Activated CD8-positive, alpha-beta memory T cell treated with anti-CD3 and anti-CD28 coated beads, Interleukin-2, amount 50 U/mL, for 1 hour (primary cell): ENCODE data around the gene JAML.

Source experiments
- DNase-seq: peaks from one replicate; pipeline ENCODE4 v3.0.0-alpha.2; 2020; ENCODE audit errors: extremely low read depth

Gene JAML

DNA sequence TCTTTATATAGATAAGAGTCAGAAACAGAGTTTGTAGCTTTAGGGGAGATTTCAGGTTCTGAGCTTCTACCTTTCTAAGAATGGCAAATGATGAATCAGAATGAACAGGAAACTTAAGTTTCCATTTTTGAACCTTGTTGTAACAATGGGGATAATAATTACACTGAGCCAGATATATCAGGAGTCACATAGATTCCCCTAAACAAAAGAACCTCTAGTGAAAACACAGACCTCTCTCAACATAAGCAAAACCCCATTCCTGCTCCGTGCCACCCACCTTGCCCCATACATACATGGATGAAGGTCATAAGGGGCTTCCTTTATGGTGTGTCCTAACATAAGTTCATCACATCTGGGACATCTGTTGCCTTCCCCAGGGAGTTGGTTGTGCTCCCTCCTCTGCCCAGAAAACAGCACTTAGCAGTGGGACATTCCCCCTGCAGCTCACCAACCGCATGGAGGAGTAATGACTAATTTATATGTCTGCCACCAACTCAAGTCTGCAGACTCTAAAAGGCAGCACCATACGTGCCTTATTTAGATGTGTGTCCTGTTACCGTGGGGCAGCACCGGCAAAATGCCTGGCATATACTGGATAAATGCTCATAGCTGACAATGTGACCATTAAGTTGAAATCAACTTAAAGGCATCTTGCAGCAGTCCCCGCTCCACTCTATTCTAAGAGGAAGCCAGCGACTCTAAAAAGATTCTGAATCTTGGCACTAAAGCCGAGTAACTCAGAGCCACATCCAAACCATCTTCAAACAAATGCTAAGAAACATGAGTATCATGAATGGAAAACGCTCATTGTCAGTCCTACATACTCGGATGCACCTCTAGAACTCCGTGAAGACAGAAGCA is 8.0 kb downstream of the JAML start:
- DNase-seq, result no peak

DNA sequence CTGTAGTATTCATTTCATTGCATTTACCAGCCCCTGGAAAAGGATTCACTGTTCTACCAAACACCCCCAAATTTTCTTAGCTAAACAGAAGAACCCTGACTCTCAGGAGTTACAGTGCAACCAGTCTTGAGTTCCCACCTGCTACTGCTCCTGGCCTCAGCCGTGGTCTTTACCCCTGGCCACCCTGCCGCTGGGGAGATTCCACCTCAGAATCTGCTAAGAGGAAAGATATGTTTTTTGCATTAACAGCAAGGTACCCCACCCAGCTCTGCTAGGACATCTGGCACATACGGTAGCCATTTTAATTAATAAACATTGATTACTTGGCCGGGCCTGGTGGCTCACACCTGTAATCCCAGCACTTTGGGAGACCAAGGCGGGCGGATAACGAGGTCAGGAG is 9.0 kb downstream of the JAML start:
- no peak for DNase-seq

DNA sequence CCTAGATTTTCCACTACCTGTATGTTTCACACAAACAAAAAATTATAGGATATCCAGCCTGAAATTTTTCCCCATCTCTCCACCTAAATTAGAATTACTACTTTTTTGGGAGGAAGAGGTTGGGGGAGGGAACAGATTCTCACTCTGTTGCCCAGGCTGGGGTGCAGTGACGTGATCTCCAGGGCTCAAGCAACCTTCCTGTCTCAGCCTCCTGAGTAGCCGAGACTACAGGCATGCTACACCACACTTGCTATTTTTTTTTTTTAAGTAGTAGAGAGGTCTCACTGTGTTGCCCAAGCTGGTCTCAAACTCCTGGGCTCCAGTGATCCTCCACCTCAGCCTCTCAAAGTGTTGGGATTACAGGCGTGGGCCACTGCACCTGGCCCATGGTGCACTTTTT is 9.5 kb downstream of the JAML start:
- DNase-seq, result no peak

DNA sequence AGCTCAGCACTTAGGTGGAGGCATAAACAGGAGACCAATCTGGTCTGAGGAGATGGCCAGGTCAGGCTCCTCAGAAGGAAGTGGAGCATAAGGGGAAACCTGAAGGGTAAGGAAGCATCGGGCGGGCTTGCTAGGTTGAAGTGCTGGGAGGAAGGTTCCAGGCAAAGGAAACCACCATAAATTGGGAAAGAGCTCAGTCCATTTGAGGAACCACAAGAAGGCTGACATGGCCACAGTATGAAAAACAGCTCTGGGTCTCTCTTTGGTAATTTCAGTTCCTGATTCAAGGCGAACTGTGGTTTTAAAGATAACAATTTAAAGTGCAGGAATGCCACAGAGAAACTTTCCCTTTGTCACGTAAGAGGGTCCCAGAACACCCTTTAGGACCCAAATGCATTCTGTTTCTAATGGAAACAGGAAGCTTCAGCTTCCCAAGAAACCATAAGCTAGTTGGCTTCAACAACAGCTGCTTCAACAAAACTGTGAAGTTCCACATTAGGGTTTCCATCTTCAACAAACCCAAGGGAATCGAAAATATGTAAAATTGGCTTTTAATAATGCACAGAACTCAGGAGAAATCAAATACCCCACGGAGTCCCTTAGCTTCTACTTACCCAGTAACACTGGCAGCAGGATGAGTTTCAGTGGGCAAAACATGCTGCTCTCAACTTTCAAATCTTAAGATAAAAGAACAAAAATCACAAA is 10.4 kb downstream of the JAML start:
- no peak for DNase-seq

DNA sequence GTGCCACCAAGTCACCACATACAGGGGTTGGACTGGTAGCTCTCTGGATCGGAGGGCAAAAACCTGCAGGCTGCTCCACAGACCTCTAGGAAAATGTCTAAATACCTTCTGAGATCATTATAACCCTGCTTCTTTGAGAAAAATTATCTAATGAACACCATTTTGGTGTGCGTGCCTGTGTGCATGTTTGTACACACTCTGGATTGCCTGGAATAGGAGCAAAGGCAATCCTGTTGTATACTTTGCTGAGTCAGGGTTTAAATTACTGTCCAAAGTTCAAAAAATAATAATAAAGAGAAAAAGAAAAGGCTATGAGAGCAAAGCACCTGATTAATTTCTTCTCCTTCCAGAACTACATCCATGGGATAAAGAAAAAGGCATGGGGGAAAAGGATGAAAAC is 11.0 kb downstream of the JAML start:
- DNase-seq, result no peak

DNA sequence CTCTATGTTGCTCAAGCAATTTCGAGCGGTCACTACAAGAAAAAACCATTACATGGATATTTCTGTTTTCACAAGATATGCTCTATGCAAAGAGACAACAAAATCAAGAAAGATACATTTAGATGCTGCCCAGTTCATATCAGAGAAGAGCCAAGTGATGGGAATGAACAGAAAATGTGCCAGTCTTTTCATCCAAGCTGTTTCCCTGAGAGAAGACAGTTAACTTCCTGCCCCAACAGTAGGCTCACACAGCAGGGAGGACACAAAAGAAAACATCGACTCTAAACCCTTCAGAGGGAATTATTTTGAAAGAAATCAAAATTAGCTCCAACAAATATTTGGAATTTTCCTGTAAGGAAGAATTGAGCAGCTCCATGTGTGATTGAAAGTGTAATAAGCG is 11.6 kb downstream of the JAML start:
- DNase-seq, result no peak

DNA sequence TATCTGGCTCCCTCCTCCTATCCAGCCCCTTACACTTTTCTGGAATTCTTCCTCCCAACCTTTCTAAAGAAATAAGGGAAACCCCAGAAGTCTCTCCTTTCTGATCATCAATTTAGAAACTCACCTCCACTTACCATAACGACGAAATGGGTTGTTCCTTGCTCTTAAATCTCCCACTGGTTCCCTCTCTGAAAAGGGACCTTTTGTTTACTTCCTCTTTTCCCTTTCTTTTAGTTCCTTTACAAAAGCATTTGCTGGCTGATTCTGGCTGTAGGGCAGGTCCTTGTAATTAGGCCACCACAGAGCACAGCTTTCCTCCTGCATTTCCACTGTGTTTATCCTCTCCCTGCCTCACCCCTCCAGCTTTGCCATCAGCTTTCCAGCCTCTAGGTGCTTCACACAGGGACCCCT is 12.0 kb downstream of the JAML start:
- no peak for DNase-seq

DNA sequence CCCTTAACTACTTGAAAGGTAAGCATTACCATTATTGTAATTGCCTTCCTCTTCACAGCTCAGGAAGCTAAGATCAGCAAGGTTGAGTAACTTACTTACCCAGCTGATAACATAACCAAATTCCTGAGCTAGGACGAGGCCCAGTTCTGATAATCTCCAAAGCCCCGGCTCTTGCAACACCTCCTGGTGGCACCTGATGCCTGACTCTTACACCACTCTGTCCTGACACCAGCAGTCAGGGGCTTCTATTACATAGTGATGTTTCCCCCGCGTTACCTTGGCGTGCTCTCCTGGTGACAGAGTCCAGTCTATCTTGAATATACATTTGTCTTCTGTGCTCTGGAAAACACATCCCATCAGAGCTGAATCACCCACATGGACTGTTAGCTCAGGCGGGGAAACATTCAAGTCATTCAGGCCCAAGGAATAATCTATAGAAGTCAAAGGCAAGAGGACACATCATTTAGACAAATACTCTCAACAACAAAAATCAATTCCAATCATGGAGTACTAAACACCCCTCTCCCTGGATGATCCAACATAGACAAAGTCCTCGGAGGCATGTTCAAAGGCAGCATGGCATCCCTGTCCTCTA is 12.6 kb downstream of the JAML start:
- DNase-seq, result no peak

DNA sequence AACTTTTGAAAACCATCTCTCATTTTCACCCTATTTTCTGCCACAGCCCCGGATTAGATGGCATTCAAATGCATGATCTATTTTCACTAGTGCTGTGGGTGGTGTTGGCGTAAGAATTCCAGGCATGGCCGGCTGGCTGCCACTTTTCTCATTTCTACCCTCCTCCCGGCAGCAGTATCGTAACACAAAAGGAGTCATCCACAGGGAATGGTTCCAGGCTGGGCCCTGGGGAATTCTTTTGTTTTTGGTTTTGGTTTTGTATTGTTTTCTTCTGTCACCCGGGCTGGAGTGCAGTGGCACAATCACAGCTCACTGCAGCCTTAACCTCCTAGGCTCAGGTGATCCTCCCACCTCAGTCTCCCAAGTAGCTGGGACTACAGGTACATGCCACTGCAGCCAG is 13.8 kb downstream of the JAML start:
- DNase-seq, result no peak

DNA sequence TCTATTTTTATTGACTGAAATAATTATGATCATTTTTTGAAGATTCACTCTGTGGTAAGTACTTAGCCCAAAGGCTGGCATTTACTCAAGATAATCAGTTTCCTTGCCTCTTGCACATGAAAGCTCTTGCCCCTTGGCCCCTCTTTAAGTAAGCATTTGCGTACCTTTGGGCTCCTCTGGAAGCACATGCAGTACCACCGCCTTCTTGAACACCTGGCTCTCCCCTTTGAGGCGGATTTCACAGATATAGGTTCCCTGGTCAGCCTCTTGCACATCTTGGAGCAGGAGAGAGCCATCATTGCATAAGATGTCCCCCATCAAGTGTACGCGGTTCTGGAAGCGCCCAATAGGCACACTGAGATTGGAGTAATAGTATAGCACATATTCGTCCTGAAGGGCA is 14.5 kb downstream of the JAML start:
- DNase-seq, result no peak

DNA sequence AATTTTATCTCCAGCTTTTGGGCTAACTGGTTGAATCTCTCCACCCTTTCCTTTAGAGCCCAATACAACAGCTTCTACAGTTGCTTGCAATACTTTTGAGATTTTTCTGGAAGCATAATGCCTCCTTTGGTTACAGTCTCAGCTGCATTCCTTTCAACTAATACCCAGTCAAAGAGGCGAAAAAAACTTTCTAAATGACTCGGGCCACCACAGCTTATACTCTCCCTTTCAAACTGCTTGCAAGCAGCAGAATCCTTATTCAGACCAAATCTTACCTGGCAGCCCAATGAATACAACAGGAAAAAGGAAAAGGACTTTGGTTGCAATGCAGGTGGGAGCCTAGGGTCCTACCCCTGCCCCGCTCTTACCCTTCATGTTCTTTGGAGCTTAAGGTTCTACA is 15.8 kb downstream of the JAML start:
- DNase-seq, result no peak

DNA sequence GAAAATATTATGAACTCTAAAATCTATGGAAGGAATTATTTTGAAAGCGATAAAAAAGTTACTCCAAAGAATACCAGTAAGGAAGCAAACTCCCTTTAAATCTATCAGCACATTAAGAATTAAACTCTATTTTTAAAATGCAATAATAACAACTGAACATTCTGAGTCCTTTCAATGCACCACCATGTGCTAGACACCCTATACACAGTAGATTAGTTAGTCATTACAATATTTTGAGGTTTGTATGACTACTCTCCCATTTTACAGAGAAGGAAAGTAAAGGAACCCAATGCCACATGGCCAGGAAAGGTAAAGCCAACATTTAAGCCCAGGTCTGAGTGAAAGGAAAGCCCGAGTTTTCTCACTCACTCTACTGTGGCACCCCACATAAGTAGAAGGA is 17.7 kb downstream of the JAML start:
- DNase-seq, result no peak

DNA sequence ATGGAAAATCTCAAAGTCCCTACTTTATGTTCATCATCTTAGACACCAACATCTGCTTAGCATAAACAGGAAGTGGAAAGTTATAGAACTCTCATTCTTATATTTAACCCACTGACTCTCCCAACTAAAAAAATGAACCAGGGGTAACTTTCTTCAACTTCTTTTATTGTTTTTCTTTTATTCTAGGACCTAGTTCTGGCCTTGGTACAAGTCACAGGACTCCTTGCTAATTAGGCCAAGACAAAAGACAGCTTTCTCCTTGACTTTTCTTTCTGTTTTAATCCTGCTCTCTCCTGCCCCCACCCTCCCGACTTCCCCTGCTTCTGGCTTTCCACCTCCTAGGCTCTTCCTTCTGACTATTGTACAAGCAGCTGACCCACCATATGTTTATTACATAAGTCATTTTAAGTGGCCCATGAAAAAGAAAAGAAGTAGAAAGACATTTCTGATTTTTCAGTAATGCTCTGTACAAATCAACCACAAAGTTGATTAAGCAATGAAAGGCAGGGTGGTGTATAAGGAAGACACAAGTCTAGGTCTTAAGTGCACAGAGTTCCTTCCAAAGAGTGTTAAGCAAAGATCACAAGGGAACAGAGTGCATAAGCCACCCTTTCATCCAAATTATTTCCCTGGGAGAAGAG is 18.3 kb downstream of the JAML start:
- no peak for DNase-seq

DNA sequence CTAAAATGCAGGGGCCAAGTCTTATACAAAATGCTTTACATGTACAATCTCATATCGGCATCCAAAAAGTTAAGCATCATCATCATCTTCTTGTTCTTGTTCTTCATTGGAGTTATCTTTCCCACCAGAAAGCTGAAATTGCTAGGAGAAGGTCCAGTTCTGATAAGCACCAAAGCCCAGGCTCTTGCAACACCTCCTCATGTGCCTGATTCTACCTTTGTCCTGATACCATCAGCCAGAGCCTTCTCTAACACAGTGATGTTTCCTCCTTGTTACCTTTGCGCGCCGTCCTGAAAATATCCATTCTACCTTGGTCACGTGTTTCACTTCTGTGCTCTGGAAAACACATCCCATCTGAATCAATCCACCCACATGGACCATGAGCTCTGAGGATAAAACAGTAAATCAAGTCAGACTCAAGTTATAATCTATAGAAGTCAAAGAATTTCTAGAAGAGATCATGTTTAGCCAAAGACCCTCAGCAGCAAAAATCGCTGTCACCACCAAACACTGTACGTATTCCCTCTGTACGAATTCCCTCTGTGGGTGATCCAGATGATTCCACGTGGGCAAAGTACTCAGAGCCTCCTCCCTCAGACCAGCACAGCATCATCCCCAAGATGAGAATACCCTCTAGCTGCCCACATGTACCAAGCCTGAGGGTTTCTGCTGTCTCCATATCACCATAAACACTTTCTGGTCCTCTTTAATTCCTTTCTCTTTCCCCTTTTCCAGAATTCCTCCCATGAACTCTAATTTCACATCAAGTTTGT is 19.0 kb downstream of the JAML start:
- DNase-seq, result no peak

DNA sequence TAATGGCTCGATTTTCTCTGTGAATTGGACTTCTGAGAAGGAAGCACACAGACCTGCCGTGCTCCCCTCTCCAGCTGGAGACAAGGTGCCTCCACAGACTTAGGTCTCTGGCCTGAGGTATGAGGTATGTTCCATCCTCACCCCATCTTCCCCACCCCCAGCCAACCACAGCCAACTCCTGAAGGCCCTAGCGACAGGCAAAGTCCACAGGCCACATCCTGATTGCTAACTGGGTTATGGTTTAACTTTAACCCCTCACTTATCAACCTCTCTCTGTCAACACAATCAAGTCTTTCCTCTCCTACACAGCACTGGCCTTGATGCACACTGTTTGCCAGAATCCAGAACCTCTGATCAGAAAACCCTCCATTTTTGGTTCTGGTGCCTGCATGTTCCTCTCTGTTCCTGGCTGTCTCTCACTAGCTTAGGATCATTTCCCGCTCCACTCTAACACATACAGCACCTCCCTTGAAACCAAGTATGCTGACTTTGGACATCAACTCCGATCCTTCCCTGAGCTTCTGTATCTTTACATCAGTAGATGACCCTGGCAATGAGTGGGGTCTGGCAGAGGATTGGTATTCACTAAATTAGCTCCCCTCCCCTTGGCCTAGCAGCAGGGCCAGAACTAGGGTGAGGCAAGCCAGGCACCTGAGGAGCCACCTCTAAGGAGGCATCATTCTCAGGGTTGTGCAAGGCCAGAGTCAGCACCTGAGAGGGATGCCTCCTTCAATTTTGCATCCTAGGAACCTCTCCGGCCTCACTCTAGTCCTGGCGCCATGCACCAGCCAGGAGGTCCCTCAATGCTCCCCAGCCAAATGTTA is 22.0 kb downstream of the JAML start:
- no peak for DNase-seq

DNA sequence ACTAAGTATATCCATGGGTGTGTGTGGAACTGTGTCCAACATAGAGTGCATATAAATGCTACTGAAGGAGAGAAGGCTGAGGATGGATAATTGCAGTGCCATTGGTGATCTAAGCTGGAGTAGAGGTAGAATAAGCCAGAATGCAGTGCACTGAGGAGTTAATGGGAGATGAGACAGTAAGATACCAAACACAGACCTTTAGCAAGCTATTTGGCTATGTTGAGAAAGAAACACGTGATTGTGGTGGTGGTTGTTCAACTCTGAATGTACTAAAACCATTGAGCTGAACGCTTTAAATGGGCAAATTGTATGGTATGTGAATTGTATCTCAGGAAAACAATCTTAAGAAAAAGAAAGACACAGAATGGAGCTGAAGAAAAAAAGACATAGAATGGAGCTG is 22.8 kb downstream of the JAML start:
- no peak for DNase-seq

DNA sequence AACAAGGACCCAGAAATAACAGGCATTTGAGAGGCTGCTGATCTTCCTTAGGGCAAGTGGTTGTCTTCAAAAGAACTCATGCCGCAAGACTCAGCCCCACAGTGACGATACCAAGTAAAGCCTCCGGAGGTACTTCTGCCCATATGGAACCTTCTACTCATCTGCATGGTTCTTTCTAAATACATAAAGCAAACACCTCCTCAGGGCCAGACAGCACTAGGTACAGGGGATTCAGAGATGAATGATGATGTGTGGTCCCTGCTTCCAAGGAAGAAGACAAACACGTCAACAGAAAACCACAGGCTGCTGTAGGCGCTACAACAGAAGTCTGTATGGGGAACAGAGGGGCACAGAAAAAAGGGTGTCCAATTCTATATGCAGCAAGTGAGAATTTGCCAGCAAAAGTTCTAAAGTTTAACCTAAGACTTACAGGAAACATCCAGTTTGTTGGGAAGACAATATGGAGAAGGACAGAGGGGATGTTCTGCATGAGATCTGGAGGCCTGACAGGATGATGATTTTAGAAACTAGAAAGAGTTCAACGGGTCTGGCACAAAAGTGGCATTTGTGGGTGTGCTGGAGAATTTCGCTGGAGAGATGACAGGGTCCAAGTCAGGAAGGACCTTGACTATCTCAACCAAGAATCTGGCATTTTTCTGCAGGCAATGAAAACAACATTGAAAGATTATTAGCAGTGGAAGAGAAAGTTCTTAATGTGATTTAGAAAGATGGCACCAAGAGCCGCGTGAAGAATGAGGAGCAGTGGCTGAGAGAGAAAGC is 23.7 kb downstream of the JAML start:
- DNase-seq, result peak; percentile 58

DNA sequence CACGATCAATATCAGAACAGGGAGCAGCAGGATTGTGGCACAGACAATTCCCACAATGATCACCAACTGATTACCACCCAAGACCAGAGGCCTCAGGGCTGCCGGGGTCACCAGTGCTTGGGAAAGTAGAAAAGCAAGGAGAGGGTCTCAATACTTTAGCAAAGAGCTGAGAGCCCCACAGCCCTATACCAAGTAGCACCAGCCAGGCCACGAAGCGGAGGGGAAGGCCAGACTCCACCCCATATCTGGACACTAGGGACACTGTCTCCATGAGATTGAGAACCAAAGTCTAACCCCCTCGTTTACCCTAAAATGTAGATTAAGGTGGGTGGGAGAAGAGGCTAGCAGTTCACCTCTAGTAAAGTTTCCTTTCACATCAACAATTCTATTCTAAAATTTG is 24.3 kb downstream of the JAML start:
- no peak for DNase-seq

DNA sequence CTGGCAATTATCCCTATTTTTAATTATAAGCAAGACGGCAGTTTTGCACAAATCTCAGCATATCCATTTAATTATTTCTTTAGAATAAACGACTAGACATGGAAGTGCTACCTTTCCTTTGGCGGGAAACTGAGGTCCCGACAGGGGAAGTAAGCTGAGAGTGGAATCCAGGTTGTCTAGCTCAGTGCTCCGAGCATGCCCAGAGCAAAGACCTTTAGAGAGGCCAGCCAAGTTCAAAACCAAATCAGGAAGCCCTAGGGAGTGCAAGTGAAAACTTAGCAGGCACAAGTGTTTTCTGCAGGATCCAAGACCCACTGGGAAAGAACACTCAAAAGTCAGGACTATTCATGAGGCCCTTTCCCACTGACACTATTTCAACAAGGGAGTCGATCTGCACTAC is 25.7 kb downstream of the JAML start:
- no peak for DNase-seq

DNA sequence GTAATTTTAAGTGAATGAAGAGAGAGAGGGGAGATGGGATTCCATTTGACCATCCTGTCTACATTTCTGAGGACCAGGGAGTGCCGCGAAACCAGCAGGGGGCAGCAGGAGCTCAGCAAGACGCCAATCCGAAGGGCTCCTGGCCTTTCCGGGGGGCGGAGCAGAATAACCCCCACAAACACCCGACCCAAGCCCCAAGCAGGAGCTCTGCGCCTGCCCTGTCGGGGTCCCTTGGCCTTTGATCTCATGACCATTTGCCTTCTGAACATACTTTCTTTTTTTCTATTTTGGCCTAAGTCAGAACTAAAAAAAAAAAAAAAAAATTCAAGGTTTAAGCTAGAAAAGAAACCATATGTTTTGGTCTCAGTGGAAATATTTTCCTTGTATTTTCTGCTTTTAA is 26.4 kb downstream of the JAML start:
- DNase-seq, result peak; percentile 66
